Cardiac ventricle fibroblast (primary cell): ENCODE measurements around the gene LSM7. TPM values are rescaled to one million over a fixed set of nuclear protein-coding genes. Genes with fewer than 3 reads are reported as not detected.

ENCODE experiments used
- total RNA-seq: library from RNA; depleted of rRNA; stranded (reverse); fragments of >200 nt; gene quantifications from 2 replicates; pipeline ENCODE4 v1.2.3, GENCODE V29; 2015

Gene LSM7
- total RNA-seq, result 88.4 and 100 TPM in 2 replicates

DNA sequence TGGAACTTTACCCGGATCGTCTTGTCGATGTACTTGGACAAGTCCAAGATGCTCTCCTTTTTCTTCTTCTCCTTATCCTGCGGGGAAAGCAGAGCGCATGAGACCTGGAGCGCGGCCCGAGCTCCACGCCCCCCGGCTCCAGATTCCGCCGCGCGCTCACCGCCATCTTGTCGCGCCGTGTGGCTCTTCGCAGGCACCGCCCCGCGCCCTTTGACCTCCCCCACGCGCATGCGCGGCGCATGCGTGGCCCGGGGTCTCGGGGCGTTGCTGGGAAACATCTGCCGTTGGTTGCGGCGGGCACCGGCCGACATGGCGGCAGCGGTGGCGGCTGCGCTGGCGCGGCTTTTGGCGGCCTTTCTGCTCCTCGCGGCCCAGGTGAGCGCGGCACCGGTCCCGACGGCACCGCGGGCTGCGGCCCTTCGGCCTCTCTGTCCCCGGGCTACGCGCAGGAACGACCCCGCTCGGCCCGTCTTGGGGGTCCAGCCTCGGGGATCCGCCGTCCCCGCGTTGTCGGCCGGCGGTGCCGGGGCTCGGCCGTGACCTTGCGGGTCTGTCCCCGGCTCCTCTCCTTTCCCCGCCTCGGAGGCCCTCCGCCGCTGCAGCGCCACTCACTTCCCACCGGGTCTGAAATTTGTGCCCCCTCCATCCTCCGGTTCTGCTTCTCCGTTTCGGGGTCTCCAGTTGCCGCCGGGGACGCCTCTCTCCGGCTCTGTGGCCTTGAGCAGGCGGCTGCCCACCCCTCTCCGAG, at the start of gene LSM7, which contains the start of gene SPPL2B:
Gene LSM7 (minus strand): TSS at position 186 of the 748 bp plus-strand sequence. CDS start 20 bp downstream, at position 166.
Gene SPPL2B (plus strand): TSS at position 284 of the 748 bp plus-strand sequence. CDS start 26 bp downstream, at position 310.

DNA sequence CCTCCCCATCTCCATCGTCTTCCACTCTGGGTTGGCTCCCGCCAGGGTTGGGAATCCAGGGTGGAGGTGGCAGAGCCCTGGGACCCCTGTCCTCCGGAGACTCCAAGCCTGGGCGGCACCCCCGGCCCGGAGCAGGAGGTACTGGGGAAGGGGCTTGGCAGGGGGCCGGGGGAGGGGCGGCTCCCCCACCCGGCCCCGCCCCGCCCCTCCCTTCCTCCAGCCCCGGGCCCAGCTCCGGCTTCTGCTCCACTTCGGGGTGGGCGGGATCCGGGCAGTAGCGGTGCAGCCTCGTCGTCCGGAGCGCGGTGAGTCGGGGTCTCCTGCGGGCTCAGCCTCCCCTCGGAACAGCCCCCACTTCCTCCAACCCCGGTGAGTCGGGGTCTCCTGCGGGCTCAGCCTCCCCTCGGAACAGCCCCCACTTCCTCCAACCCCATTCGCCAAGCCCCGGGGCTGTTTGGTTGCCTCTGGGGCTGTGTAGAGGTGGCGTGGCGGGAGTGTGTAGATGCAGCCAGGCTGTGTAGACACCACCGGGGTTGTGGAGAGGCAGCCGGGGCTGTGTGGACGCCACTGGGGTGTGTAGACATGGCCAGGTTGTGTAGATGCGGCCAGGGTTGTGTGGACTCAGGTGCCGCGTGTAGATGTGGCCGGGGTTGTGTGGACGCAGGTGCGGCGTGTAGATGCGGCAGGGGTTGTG, 31.8 kb upstream of the LSM7 start, which contains the start of gene TMPRSS9:
Gene TMPRSS9 (plus strand): TSS at position 274 of the 694 bp plus-strand sequence. CDS start 29,521 bp downstream, outside the sequence.

GRCh38 chr19:2308114-2308556, 20.3 kb downstream of the LSM7 start, which contains the start of gene LINGO3:
Gene LINGO3, minus strand, starts transcription at chr19:2308154. Its CDS starts 16,378 bp downstream, at chr19:2291776.

DNA sequence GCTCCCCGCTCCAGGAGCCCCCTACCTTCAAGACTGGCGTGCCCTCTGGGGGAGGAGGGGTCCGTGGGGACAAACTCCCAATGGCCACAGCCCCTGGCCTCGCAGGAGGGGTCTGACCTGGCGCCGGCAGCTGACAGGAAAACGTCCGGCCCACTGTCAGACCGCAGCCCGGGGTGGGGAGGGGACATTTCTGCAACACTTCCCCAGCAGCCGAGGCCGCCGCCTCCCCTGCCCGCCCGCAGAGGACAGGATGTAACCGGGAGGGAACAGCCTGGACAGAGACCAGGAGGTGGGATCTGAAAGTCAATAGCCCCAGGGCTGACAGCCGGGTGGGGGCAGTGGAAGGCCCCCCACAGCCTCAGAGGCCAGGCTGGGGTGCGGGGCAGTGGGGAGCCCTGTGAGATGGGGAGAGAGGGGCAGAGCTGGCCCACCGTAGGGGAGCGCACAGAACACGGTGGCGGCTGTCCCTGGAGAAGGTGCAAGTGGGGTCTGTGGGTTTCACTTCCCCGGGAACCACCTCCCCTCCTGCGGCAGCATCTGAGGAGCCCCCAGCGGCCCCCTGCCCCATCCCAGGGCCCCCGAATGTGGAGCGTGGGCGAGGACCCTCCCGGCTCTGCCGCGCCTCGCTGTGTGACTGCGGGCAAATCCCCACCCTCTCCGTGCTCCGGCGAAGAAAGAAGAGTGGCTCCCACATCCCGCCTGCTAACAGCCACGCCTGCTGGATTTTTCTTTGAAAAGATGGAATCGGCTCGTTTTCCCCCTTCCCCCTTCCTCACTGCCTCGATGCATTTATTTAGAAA, 46.1 kb downstream of the LSM7 start, which contains the start of gene PEAK3:
Gene PEAK3 (minus strand): TSS at position 114 of the 800 bp plus-strand sequence. CDS start 1,244 bp downstream, outside the sequence.

Other genes starting within 250 kb of the LSM7 start
- gene MOB3A, start 232.3 kb downstream of the LSM7 start, total RNA-seq, result 31.0 and 34.4 TPM in 2 replicates
- 0.62 and 1.3 TPM in 2 replicates for gene IZUMO4, start 231.7 kb downstream of the LSM7 start, total RNA-seq
- 79.8 and 87.5 TPM in 2 replicates for gene AP3D1, start 177.0 kb downstream of the LSM7 start, total RNA-seq
- gene DOT1L, start 164.7 kb downstream of the LSM7 start, total RNA-seq, result 6.4 and 6.6 TPM in 2 replicates
- gene PLEKHJ1, start 92.3 kb downstream of the LSM7 start, total RNA-seq, result 44.6 and 47.2 TPM in 2 replicates
- gene SF3A2, start 91.8 kb downstream of the LSM7 start, total RNA-seq, result 36.3 and 60.0 TPM in 2 replicates
- 0.31 and 0.39 TPM in 2 replicates for gene AMH, start 79.3 kb downstream of the LSM7 start, total RNA-seq
- gene JSRP1, start 72.2 kb downstream of the LSM7 start, total RNA-seq, result not detected in 2 replicates
- not detected in 2 replicates for gene PEAK3, start 46.4 kb downstream of the LSM7 start, total RNA-seq
- gene LINGO3, start 20.4 kb downstream of the LSM7 start, total RNA-seq, result not detected in 2 replicates
- 24.6 and 26.0 TPM in 2 replicates for gene SPPL2B, start 98 bp upstream of the LSM7 start, total RNA-seq
- gene TMPRSS9, start 31.7 kb upstream of the LSM7 start, total RNA-seq, result not detected in 2 replicates
- gene TIMM13, start 99.0 kb upstream of the LSM7 start, total RNA-seq, result 37.6 and 44.0 TPM in 2 replicates
- 24.1 and 26.4 TPM in 2 replicates for gene LMNB2, start 128.4 kb upstream of the LSM7 start, total RNA-seq
- 42.2 and 60.7 TPM in 2 replicates for gene GADD45B, start 147.5 kb upstream of the LSM7 start, total RNA-seq